Measurements from ENCODE around the gene STX7.

STX7 gene

GRCh38 chr6:132490024-132490423 lies 22.9 kb downstream of the STX7 start:
- H4K8ac ChIP-seq (ENCODE audit: low read depth, low read length): no peak overlapping the region
- no peaks in the 10 kb centered on the region for H3K79me2 ChIP-seq (ENCODE audit: control insufficient read depth, insufficient read depth, low read length, poor library complexity)
- no peak overlapping the region for H4K12ac ChIP-seq (ENCODE audit: low read depth, low read length)
- H3K23ac ChIP-seq (ENCODE audit: low read length): no peak overlapping the region
- no peak overlapping the region for H2BK120ac ChIP-seq (ENCODE audit: insufficient read depth, low read length, poor library complexity)
- no peak overlapping the region for H3K9ac ChIP-seq (ENCODE audit: low read length)
- H2BK12ac ChIP-seq (ENCODE audit: low read length): no peak overlapping the region
- H3K4me1 ChIP-seq (ENCODE audit: control insufficient read depth in 1 of 2, insufficient read depth in 2 of 2, low read length in 2 of 2): no peaks in the 10 kb centered on the region
- H3K36me3 ChIP-seq (ENCODE audit: control insufficient read depth in 1 of 2, insufficient read depth in 2 of 2, low read length in 2 of 2): no peaks in the 10 kb centered on the region
- H2AFZ ChIP-seq (ENCODE audit: insufficient read depth, low read length, poor library complexity): no peak overlapping the region
- H3K14ac ChIP-seq (ENCODE audit: low read length): no peak overlapping the region
- H3K27me3 ChIP-seq (ENCODE audit: insufficient read depth, low read length): no peaks in the 10 kb centered on the region
- H3K4ac ChIP-seq (ENCODE audit: low read depth, low read length): no peak overlapping the region
- no peak overlapping the region for H3K4me2 ChIP-seq (ENCODE audit: low read length)
- no peak overlapping the region for H3K18ac ChIP-seq (ENCODE audit: low read length)
- no peak overlapping the region for H3K27ac ChIP-seq (ENCODE audit: low read depth, low read length)
- no peak overlapping the region for H2BK5ac ChIP-seq (ENCODE audit: low read depth, low read length, poor library complexity)
- H3K4me3 ChIP-seq (ENCODE audit: low read depth, low read length): no peak overlapping the region
- peak in 1 of 2 donors; percentile 12 for DNase-seq
- WGBS (ENCODE audit: extremely low coverage, insufficient coverage, insufficient read length): no CpG with 5 or more reads among the region's 6 CpGs
- H2AK5ac ChIP-seq (ENCODE audit: low read length): no peak overlapping the region
- no peaks in the 10 kb centered on the region for H3K79me1 ChIP-seq (ENCODE audit: low read length)
- H4K91ac ChIP-seq (ENCODE audit: low read depth, low read length): no peak overlapping the region
- no peaks in the 10 kb centered on the region for H3K9me3 ChIP-seq (ENCODE audit: insufficient read depth, low read depth, low read length)

- no peak overlapping the region for H3K27ac ChIP-seq (ENCODE audit: low read depth, low read length)
- no CpG with 5 or more reads among the region's 4 CpGs for WGBS (ENCODE audit: extremely low coverage, insufficient coverage, insufficient read length)
- no peaks in the 10 kb centered on the region for H3K9me3 ChIP-seq (ENCODE audit: insufficient read depth, low read depth, low read length)
Measured at GRCh38 chr6:132489376-132489775, 23.5 kb downstream of the STX7 start.

GRCh38 chr6:132487762-132488161 lies 25.2 kb downstream of the STX7 start:
- no peak overlapping the region for H2AK5ac ChIP-seq (ENCODE audit: low read length)
- H3K27me3 ChIP-seq (ENCODE audit: insufficient read depth, low read length): no peaks in the 10 kb centered on the region
- no peaks in the 10 kb centered on the region for H3K9me3 ChIP-seq (ENCODE audit: insufficient read depth, low read depth, low read length)
- DNase-seq: no peak
- H2BK120ac ChIP-seq (ENCODE audit: insufficient read depth, low read length, poor library complexity): no peak overlapping the region
- H2BK5ac ChIP-seq (ENCODE audit: low read depth, low read length, poor library complexity): no peak overlapping the region
- no peak overlapping the region for H2BK12ac ChIP-seq (ENCODE audit: low read length)
- no peaks in the 10 kb centered on the region for H3K79me1 ChIP-seq (ENCODE audit: low read length)
- H3K9ac ChIP-seq (ENCODE audit: low read length): no peak overlapping the region
- H3K27ac ChIP-seq (ENCODE audit: low read depth, low read length): no peak overlapping the region
- no peak overlapping the region for H2AFZ ChIP-seq (ENCODE audit: insufficient read depth, low read length, poor library complexity)
- H3K4me2 ChIP-seq (ENCODE audit: low read length): no peak overlapping the region
- no peak overlapping the region for H3K23ac ChIP-seq (ENCODE audit: low read length)
- H3K4me3 ChIP-seq (ENCODE audit: low read depth, low read length): no peak overlapping the region
- no peaks in the 10 kb centered on the region for H3K79me2 ChIP-seq (ENCODE audit: control insufficient read depth, insufficient read depth, low read length, poor library complexity)
- no peaks in the 10 kb centered on the region for H3K4me1 ChIP-seq (ENCODE audit: control insufficient read depth in 1 of 2, insufficient read depth in 2 of 2, low read length in 2 of 2)
- no peak overlapping the region for H4K91ac ChIP-seq (ENCODE audit: low read depth, low read length)
- WGBS (ENCODE audit: extremely low coverage, insufficient coverage, insufficient read length): no CpG with 5 or more reads among the region's 4 CpGs
- no peak overlapping the region for H4K8ac ChIP-seq (ENCODE audit: low read depth, low read length)
- H3K4ac ChIP-seq (ENCODE audit: low read depth, low read length): no peak overlapping the region
- H3K36me3 ChIP-seq (ENCODE audit: control insufficient read depth in 1 of 2, insufficient read depth in 2 of 2, low read length in 2 of 2): no peaks in the 10 kb centered on the region
- H4K12ac ChIP-seq (ENCODE audit: low read depth, low read length): no peak overlapping the region
- H3K18ac ChIP-seq (ENCODE audit: low read length): no peak overlapping the region
- H3K14ac ChIP-seq (ENCODE audit: low read length): no peak overlapping the region

More at GRCh38 chr6:132489376-132489775, 23.5 kb downstream of the STX7 start:
- no peaks in the 10 kb centered on the region for H3K79me2 ChIP-seq (ENCODE audit: control insufficient read depth, insufficient read depth, low read length, poor library complexity)
- H2AK5ac ChIP-seq (ENCODE audit: low read length): no peak overlapping the region
- no peak overlapping the region for H3K18ac ChIP-seq (ENCODE audit: low read length)
- no peak overlapping the region for H3K4me2 ChIP-seq (ENCODE audit: low read length)
- H3K4me1 ChIP-seq (ENCODE audit: control insufficient read depth in 1 of 2, insufficient read depth in 2 of 2, low read length in 2 of 2): no peaks in the 10 kb centered on the region
- no peak for DNase-seq
- H2BK5ac ChIP-seq (ENCODE audit: low read depth, low read length, poor library complexity): no peak overlapping the region
- no peaks in the 10 kb centered on the region for H3K36me3 ChIP-seq (ENCODE audit: control insufficient read depth in 1 of 2, insufficient read depth in 2 of 2, low read length in 2 of 2)
- H3K4ac ChIP-seq (ENCODE audit: low read depth, low read length): no peak overlapping the region
- H4K12ac ChIP-seq (ENCODE audit: low read depth, low read length): no peak overlapping the region
- H2BK120ac ChIP-seq (ENCODE audit: insufficient read depth, low read length, poor library complexity): no peak overlapping the region
- no peak overlapping the region for H3K4me3 ChIP-seq (ENCODE audit: low read depth, low read length)
- H3K23ac ChIP-seq (ENCODE audit: low read length): no peak overlapping the region
- H3K27me3 ChIP-seq (ENCODE audit: insufficient read depth, low read length): no peaks in the 10 kb centered on the region
- no peak overlapping the region for H2BK12ac ChIP-seq (ENCODE audit: low read length)
- no peak overlapping the region for H4K8ac ChIP-seq (ENCODE audit: low read depth, low read length)
- no peak overlapping the region for H3K14ac ChIP-seq (ENCODE audit: low read length)
- H3K79me1 ChIP-seq (ENCODE audit: low read length): no peaks in the 10 kb centered on the region
- no peak overlapping the region for H4K91ac ChIP-seq (ENCODE audit: low read depth, low read length)
- H3K9ac ChIP-seq (ENCODE audit: low read length): no peak overlapping the region
- no peak overlapping the region for H2AFZ ChIP-seq (ENCODE audit: insufficient read depth, low read length, poor library complexity)

- Histone ChIP-seq H4K91ac (ENCODE audit: low read depth, low read length) (no peak overlapping the region), H3K23ac (ENCODE audit: low read length) (no peak overlapping the region), H3K4me1 (ENCODE audit: control insufficient read depth in 1 of 2, insufficient read depth in 2 of 2, low read length in 2 of 2) (no peaks in the 10 kb centered on the region), H2AK5ac (ENCODE audit: low read length) (no peak overlapping the region), H3K79me2 (ENCODE audit: control insufficient read depth, insufficient read depth, low read length, poor library complexity) (no peaks in the 10 kb centered on the region), H2BK12ac (ENCODE audit: low read length) (no peak overlapping the region), H3K79me1 (ENCODE audit: low read length) (no peaks in the 10 kb centered on the region), H3K14ac (ENCODE audit: low read length) (no peak overlapping the region), H3K9ac (ENCODE audit: low read length) (no peak overlapping the region), H4K12ac (ENCODE audit: low read depth, low read length) (no peak overlapping the region), H3K27me3 (ENCODE audit: insufficient read depth, low read length) (no peaks in the 10 kb centered on the region), H2AFZ (ENCODE audit: insufficient read depth, low read length, poor library complexity) (no peak overlapping the region), H3K36me3 (ENCODE audit: control insufficient read depth in 1 of 2, insufficient read depth in 2 of 2, low read length in 2 of 2) (no peaks in the 10 kb centered on the region), H3K18ac (ENCODE audit: low read length) (no peak overlapping the region), H4K8ac (ENCODE audit: low read depth, low read length) (no peak overlapping the region), H2BK5ac (ENCODE audit: low read depth, low read length, poor library complexity) (no peak overlapping the region), H3K4me3 (ENCODE audit: low read depth, low read length) (no peak overlapping the region), H3K4ac (ENCODE audit: low read depth, low read length) (no peak overlapping the region), H2BK120ac (ENCODE audit: insufficient read depth, low read length, poor library complexity) (no peak overlapping the region), H3K9me3 (ENCODE audit: insufficient read depth, low read depth, low read length) (no peaks in the 10 kb centered on the region), H3K27ac (ENCODE audit: low read depth, low read length) (no peak overlapping the region), H3K4me2 (ENCODE audit: low read length) (no peak overlapping the region)
- WGBS (ENCODE audit: extremely low coverage, insufficient coverage, insufficient read length): no CpG with 5 or more reads among the region's 4 CpGs
- no peak for DNase-seq
Measured at GRCh38 chr6:132484680-132485018, 28.3 kb downstream of the STX7 start.

All from trophoblast cell (in vitro differentiated cells and primary cell).